HG03571 (cell line): ENCODE results near the gene PTPN3.
"Not testable (repeated sequence)": the region's sequence is repeated elsewhere in the genome, so short reads cannot be mapped to it uniquely, and the experiment has no call there.

Source experiments
- ATAC-seq: cut with Tn5 transposase; IDR thresholded peaks from one replicate; pipeline ENCODE4 v1.9.1; 2021; ENCODE audit not compliant: unreplicated experiment

The PTPN3 gene

GRCh38 chr9:109351032-109351431 is 147.1 kb downstream of the PTPN3 start:
- ATAC-seq: no peak

GRCh38 chr9:109349421-109349846 is 148.7 kb downstream of the PTPN3 start:
- ATAC-seq: no peak

- no peak for ATAC-seq
Observed at GRCh38 chr9:109346904-109347303, 151.2 kb downstream of the PTPN3 start.

GRCh38 chr9:109344866-109345265 is 153.2 kb downstream of the PTPN3 start:
- no peak for ATAC-seq

DNA sequence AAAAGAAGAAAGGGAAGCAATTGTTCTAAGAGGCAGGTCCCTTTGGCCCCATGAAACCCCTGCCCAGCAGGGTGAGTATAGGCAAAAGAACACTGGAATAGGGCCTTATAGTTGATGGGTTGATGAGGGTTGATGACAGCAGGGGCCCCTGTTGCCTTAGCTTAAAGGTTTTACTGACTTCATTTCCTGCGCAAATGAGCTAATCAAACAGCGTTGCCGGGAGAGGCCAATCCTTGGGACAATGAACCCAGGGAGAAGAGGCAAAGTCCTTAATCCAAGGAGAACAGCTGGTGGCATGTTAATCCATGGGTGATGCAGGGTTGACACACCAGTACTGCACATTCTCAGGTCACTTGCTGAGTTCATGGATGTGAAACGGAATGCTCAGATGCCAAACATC is 155.2 kb downstream of the PTPN3 start:
- no peak for ATAC-seq

DNA sequence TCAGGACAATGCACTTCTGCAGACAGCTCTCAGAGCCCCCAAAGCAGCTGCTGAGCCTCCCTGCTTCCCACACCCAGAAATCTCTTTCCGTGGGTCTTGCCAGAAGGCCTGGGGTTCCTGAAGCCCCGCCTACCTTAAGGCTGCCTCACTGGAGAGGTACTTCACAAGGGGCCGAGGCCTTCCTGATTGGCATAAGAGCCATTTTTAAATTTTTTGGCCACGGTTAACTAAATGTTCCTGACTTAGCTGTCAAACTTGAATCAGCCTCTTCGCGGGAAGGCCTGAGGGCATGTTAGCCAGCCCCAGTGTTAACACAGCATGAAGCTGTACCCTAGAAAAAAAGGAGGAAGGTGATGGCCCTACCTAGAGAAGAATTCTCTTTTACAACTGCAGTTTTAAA is 156.5 kb downstream of the PTPN3 start:
- no peak for ATAC-seq

- not testable (repeated sequence) for ATAC-seq
Observed at GRCh38 chr9:109340979-109341378, 157.1 kb downstream of the PTPN3 start.

GRCh38 chr9:109336409-109336808 is 161.7 kb downstream of the PTPN3 start:
- no peak for ATAC-seq

DNA sequence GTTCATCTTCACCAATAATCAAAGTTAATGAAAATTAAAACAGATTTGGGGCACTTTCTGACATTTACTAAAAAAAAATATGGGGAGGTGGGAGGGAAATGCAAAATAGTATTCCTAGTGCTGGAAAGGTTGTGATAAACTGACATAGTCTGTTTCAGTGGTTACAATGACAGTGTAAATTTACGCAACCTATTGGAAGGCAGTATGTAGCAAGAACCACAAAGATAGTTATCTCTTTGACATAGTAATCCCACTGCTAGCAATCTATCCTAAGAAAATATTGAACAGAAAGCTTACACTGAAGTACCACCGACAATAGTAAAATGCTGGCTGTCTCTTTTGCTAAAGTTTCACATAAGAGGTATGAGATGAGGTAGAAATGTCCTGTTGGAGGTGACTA is 162.2 kb downstream of the PTPN3 start:
- ATAC-seq: no peak

DNA sequence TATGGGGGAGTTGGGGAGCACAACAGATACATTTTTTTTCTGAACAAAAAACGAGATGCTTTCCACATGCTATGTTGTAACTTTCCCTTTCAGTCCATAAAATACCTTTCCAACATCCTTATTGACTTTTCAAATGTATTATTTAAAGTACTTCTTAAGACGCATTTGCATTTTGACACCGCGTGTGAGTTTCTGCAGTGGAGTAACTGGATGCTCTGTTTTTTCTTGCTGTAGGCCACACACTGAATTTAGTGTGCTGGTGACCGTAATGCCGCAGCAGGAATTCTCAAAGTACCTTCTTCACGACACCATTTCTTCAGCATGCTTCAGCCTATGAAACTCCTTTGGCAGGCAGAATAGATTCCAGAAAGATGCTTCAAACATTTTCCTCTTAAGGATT is 163.0 kb downstream of the PTPN3 start:
- no peak for ATAC-seq

DNA sequence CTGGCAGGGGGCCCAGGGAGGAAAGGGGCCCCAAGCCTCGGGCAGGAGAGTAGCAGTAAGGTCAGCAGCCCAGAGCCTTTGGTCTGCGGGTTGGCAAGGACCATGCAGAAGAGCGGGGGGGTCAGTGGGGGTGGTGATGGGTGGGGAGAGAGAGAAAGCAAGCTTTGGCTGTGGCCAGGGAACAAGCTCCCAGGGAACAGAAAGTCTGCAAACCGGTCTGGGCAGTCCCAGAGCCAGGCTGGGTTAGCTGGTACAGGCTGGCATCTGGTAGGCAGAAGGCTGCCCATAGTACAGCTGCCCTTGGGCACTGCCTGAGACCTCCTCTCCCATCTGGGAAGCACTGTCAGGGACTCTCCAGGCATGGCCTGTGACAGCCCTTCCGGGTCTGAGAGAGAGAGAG is 166.8 kb downstream of the PTPN3 start:
- no peak for ATAC-seq

DNA sequence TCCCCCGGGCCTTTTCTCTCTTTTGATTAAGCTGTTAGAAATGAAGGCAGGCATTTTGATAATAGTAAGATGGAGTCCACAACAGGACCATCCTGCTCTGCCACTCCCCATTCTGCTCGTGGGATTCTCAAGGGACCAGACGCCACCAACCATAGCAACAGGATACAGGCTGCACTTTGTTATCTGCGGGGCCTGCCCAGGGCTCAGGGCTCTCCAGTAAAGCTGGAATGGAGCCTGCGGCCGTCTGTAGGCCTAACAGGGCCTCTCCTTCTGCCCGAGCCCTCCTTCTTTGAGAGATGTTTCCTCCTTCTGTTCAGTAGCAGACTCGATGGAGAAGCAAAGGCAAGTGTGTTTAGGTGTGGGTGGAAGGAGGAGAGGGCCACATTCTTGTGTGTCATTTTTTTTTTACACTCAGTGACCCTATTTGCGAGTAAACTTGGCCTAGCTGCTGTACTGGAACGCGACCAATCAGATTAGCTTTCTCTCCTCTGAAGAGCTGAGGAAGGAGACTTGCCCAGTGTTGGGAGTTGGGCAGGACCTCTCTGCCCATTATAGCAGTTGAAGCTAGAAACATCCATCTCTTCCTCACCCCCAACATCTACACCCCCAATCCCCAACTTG is 168.4 kb downstream of the PTPN3 start:
- no peak for ATAC-seq

DNA sequence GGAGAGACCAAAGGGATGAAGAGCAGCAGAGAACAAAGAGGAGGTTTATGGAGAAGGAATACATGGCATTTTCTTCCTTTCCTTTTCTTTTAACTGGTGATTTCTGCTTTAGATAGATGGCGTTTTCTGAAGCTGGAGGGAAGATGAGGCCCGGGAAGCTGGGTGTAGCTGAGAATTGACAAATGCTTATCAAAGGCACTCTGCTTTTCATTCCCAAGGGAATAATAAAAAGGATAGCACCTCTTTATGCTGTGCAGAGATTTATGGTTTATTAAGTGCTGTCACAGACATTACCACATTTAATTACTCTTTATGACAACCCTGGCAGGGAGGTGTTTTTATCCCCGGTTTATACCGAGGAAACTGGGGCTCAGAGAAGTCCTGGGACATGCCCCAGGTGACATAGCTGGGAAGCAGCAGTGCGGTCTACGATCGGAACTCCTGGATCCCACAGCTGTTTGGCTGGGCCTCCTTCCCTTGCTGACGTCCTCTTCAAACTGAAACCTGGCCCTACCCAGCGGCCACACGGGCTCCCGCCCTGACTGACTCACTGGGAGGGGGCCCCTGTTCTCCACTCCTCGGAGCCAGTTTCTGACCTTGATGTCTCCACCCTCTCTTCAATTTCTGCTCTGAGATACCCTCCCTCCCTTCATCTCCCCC is 169.0 kb downstream of the PTPN3 start:
- ATAC-seq: no peak
